Loucy (cell line): ENCODE results near the gene FADS3.

Experiments used
- EZH2phosphoT487 ChIP-seq: fragments of 200-600 bp; IDR thresholded peaks from 2 replicates; pipeline ENCODE4 v1.6.1; 2018; ENCODE audit warnings: antibody characterized with exemption, mild to moderate bottlenecking, moderate library complexity, borderline replicate concordance
- TF ChIP-seq, protein P1 (sequence below): fragments of 200-600 bp; sonication (generic); conservative IDR thresholded peaks from 2 replicates; pipeline ENCODE4 v1.5.1; 2014; ENCODE audit warnings: mild to moderate bottlenecking, antibody characterized with exemption, low read length

DNA sequence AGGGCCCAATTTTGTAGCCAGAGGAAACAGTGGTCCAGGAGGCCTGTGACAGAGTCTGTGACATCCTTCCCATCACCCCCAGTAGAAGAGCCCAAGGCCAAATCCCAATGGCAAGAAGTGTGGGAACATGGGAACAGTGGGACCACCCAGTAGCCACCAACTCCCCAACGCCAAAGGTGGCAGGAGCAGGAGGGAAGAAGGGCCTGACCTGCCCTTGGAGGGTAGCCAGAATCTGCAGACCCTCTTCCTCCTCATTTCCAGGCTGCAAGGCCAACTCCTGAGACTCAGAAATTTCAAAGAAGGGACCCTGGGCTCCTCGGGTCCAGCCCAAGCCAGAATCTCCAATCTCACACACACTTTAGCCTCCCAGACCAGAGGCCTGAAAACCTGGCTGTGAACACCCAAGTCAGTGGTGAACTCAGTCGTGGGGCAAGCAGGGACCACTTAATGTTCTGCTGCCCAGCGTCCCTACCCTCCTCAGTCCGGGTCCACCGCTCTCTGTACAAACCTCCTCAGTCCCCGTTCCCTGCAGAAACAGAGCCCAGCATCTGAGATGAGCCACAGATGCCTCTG lies 19.9 kb upstream of the FADS3 start:
- TF ChIP-seq, protein P1, sequence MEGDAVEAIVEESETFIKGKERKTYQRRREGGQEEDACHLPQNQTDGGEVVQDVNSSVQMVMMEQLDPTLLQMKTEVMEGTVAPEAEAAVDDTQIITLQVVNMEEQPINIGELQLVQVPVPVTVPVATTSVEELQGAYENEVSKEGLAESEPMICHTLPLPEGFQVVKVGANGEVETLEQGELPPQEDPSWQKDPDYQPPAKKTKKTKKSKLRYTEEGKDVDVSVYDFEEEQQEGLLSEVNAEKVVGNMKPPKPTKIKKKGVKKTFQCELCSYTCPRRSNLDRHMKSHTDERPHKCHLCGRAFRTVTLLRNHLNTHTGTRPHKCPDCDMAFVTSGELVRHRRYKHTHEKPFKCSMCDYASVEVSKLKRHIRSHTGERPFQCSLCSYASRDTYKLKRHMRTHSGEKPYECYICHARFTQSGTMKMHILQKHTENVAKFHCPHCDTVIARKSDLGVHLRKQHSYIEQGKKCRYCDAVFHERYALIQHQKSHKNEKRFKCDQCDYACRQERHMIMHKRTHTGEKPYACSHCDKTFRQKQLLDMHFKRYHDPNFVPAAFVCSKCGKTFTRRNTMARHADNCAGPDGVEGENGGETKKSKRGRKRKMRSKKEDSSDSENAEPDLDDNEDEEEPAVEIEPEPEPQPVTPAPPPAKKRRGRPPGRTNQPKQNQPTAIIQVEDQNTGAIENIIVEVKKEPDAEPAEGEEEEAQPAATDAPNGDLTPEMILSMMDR: no peak
- TF ChIP-seq EZH2phosphoT487: no peak
